GM23338 (cell line): ENCODE data around the gene DCBLD1. TPM values are rescaled to one million over a fixed set of nuclear protein-coding genes. Genes with fewer than 3 reads are reported as not detected.

Source experiments
- ATAC-seq: fragments of 200-7000 bp; cut with Tn5 transposase; 3 replicates; pipeline ENCODE4 v1.9.1; 2020
- DNase-seq: peaks from one replicate; pipeline ENCODE4 v3.0.0-alpha.2; 2015; ENCODE audit warnings: low spot score
- H2AFZ ChIP-seq: fragments of 200-600 bp; sonication (generic); 2 replicates; pipeline ENCODE4 v1.8.0; 2016; ENCODE audit warnings: antibody characterized with exemption, mild to moderate bottlenecking, moderate library complexity
- H3F3A ChIP-seq: fragments of 200-600 bp; sonication (generic); replicated peaks from 2 replicates; pipeline ENCODE4 v1.8.0; 2017; ENCODE audit warnings: antibody characterized with exemption, mixed run types, low read depth
- H3K27ac ChIP-seq: fragments of 200-600 bp; sonication (generic); 2 replicates; pipeline ENCODE4 v1.6.1; 2016; ENCODE audit warnings: low read depth
- H3K27me3 ChIP-seq: fragments of 200-600 bp; sonication (generic); 2 replicates; pipeline ENCODE4 v1.8.0; 2016; ENCODE audit warnings: mild to moderate bottlenecking, mixed run types, moderate library complexity; ENCODE audit not compliant: insufficient read depth
- H3K36me3 ChIP-seq: fragments of 200-600 bp; sonication (generic); 2 replicates; pipeline ENCODE4 v1.8.0; 2016; ENCODE audit warnings: mild to moderate bottlenecking; ENCODE audit not compliant: insufficient read depth
- H3K4me1 ChIP-seq: fragments of 200-600 bp; sonication (generic); 2 replicates; pipeline ENCODE4 v1.8.0; 2016; ENCODE audit warnings: mild to moderate bottlenecking, moderate library complexity; ENCODE audit not compliant: insufficient read depth
- H3K4me2 ChIP-seq: fragments of 200-600 bp; sonication (generic); 2 replicates; pipeline ENCODE4 v1.7.1; 2017; ENCODE audit warnings: mixed run types
- H3K4me3 ChIP-seq: fragments of 200-600 bp; sonication (generic); 2 replicates; pipeline ENCODE4 v1.6.1; 2016; ENCODE audit warnings: mixed run types
- H3K79me2 ChIP-seq: fragments of 200-600 bp; sonication (generic); replicated peaks from 2 replicates; pipeline ENCODE4 v1.8.0; 2017; ENCODE audit warnings: mild to moderate bottlenecking; ENCODE audit not compliant: insufficient read depth
- H3K9me2 ChIP-seq: fragments of 200-600 bp; sonication (generic); 2 replicates; pipeline ENCODE4 v1.8.0; 2017; ENCODE audit not compliant: insufficient read depth
- H4K20me1 ChIP-seq: fragments of 200-600 bp; sonication (generic); replicated peaks from 2 replicates; pipeline ENCODE4 v1.8.0; 2017; ENCODE audit warnings: mild to moderate bottlenecking; ENCODE audit not compliant: insufficient read depth
- H3K27ac Mint-ChIP-seq: 2 replicates; pipeline ENCODE4 v1.8.0; 2020; ENCODE audit warnings: inconsistent platforms, mild to moderate bottlenecking, moderate library complexity, mixed read lengths
- H3K27me3 Mint-ChIP-seq: 3 replicates; pipeline ENCODE4 v1.8.0; 2022; ENCODE audit warnings: low read depth, mild to moderate bottlenecking, moderate library complexity, mixed read lengths, inconsistent platforms; ENCODE audit not compliant: insufficient read depth, poor library complexity
- H3K36me3 Mint-ChIP-seq: 3 replicates; pipeline ENCODE4 v1.8.0; 2021; ENCODE audit warnings: low read depth, mild to moderate bottlenecking, inconsistent platforms, moderate library complexity, mixed read lengths
- H3K4me1 Mint-ChIP-seq: 3 replicates; pipeline ENCODE4 v1.8.0; 2020; ENCODE audit warnings: mild to moderate bottlenecking, inconsistent platforms, mixed read lengths
- H3K4me3 Mint-ChIP-seq: 3 replicates; pipeline ENCODE4 v1.8.0; 2021; ENCODE audit warnings: moderate library complexity, mild to moderate bottlenecking, inconsistent platforms, mixed read lengths
- H3K9me3 Mint-ChIP-seq: 3 replicates; pipeline ENCODE4 v1.8.0; 2020; ENCODE audit warnings: moderate library complexity, mild to moderate bottlenecking, inconsistent platforms, mixed read lengths
- CREB1 ChIP-seq: fragments of 250-450 bp; sonication (Bioruptor Pico); IDR thresholded peaks from 2 replicates; pipeline ENCODE4 v1.5.0; 2020; ENCODE audit warnings: low read depth, mild to moderate bottlenecking, moderate library complexity
- CTCF ChIP-seq, 2 experiments: fragments of 200-600 bp in 1 of 2; sonication (generic) in 1 of 2; conservative IDR thresholded peaks; 2 replicates each; pipeline versions ENCODE4 v1.5.1 to v1.6.1; 2016 to 2017; ENCODE audit warnings: antibody characterized with exemption in 2 of 2, low read depth in 2 of 2, mild to moderate bottlenecking in 2 of 2, moderate library complexity in 1 of 2
- EZH2 ChIP-seq: fragments of 200-600 bp; sonication (generic); IDR thresholded peaks from one replicate; pipeline ENCODE4 v1.8.0; 2017; ENCODE audit warnings: antibody characterized with exemption, mild to moderate bottlenecking, low read depth; ENCODE audit not compliant: unreplicated experiment
- EZH2phosphoT487 ChIP-seq: fragments of 200-600 bp; sonication (generic); IDR thresholded peaks from one replicate; pipeline ENCODE4 v1.8.1; 2018; ENCODE audit warnings: antibody characterized with exemption; ENCODE audit not compliant: unreplicated experiment
- JUNB ChIP-seq: IDR thresholded peaks from one replicate; pipeline ENCODE4 v1.6.1; 2016; ENCODE audit warnings: antibody characterized with exemption; ENCODE audit not compliant: unreplicated experiment
- NANOG ChIP-seq: IDR thresholded peaks from 2 replicates; pipeline ENCODE4 v1.6.1; 2016; ENCODE audit warnings: antibody characterized with exemption, borderline replicate concordance
- POLR2AphosphoS5 ChIP-seq: IDR thresholded peaks from 2 replicates; pipeline ENCODE4 v1.6.1; 2016; ENCODE audit warnings: antibody characterized with exemption, low read depth
- REST ChIP-seq: IDR thresholded peaks from one replicate; pipeline ENCODE4 v1.6.1; 2018; ENCODE audit warnings: antibody characterized with exemption; ENCODE audit not compliant: unreplicated experiment
- STAT1 ChIP-seq: IDR thresholded peaks from one replicate; pipeline ENCODE4 v1.6.1; 2016; ENCODE audit warnings: antibody characterized with exemption; ENCODE audit not compliant: unreplicated experiment
- ZNF114 ChIP-seq: fragments of 250-450 bp; sonication (Bioruptor Pico); IDR thresholded peaks from 2 replicates; pipeline ENCODE4 v1.5.0; 2020; ENCODE audit warnings: mild to moderate bottlenecking, moderate library complexity
- ZNF331 ChIP-seq: fragments of 250-450 bp; sonication (Bioruptor Pico); IDR thresholded peaks from 2 replicates; pipeline ENCODE4 v1.5.0; 2020; ENCODE audit warnings: low read depth, mild to moderate bottlenecking, moderate library complexity
- ZNF462 ChIP-seq: fragments of 250-450 bp; sonication (Bioruptor Pico); IDR thresholded peaks from 2 replicates; pipeline ENCODE4 v1.5.0; 2020; ENCODE audit warnings: mild to moderate bottlenecking, moderate library complexity
- polyA plus RNA-seq: library from polyadenylated mRNA; unstranded; fragments of >200 nt; fragmentation: Nextera tagmentation; extraction: Ambion mirVana; gene quantifications from 2 replicates; pipeline ENCODE4 v1.2.1, GENCODE V29; 2016
- total RNA-seq: library from RNA; depleted of rRNA; stranded (reverse); fragments of >200 nt; shearing (Covaris generic); gene quantifications from 2 replicates; pipeline ENCODE4 v1.2.3, GENCODE V29; 2014
- TF ChIP-seq, protein P1 (sequence below): IDR thresholded peaks from 2 replicates; pipeline ENCODE4 v1.6.1; 2016; ENCODE audit warnings: antibody characterized with exemption

DCBLD1 gene
- total and polyA plus RNA-seq, 2 experiments from 2014 or later: 4.2 to 7.6 TPM

DNA sequence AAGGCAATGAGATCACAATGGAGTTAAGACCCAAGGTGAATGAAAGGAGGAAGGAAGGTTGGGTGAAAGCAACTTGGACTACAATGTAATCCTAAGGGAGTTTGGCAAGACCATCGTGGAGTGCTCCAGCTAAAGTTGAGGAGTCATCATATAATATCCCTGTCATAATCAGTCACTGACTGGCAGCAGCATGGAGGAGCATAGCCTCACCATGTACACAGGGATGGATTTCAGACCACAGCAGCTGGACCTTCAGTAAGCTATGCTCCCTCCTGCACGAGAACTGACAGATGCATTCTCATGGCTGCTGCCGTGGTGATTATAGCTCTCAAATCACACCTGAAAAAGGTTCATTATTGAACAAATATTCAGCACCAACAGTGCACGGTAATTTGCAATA is 76.8 kb downstream of the DCBLD1 start:
- no peak overlapping the region for H3K27ac Mint-ChIP-seq
- no peak overlapping the region for H3K4me3 ChIP-seq
- no peak for TF ChIP-seq REST
- no peak for TF ChIP-seq EZH2
- TF ChIP-seq ZNF114 (CRISPR knock-in tag): no peak
- no peak for TF ChIP-seq CREB1
- TF ChIP-seq CTCF (conservative IDR thresholded peaks at IDR 0.05; ENCODE audit: low read depth in 2 of 2): no peak
- TF ChIP-seq ZNF331 (CRISPR knock-in tag): no peak
- no peak for TF ChIP-seq NANOG
- no peak for TF ChIP-seq ZNF462
- TF ChIP-seq POLR2AphosphoS5: no peak
- no peak for TF ChIP-seq JUNB
- no peak for TF ChIP-seq EZH2phosphoT487
- TF ChIP-seq, protein P1, sequence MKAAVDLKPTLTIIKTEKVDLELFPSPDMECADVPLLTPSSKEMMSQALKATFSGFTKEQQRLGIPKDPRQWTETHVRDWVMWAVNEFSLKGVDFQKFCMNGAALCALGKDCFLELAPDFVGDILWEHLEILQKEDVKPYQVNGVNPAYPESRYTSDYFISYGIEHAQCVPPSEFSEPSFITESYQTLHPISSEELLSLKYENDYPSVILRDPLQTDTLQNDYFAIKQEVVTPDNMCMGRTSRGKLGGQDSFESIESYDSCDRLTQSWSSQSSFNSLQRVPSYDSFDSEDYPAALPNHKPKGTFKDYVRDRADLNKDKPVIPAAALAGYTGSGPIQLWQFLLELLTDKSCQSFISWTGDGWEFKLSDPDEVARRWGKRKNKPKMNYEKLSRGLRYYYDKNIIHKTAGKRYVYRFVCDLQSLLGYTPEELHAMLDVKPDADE: no peak
- no peak for TF ChIP-seq STAT1
- peaks cover 3% of the 10 kb centered on the region; the same call in 2 of the 3 replicates for H3K36me3 Mint-ChIP-seq
- no peaks in the 10 kb centered on the region for H3K4me1 ChIP-seq
- no peak overlapping the region for H3K27ac ChIP-seq
- no peak overlapping the region for H3K4me2 ChIP-seq
- ATAC-seq (no peak), DNase-seq (no peak)
- no peaks in the 10 kb centered on the region for H3K27me3 Mint-ChIP-seq
- H3K79me2 ChIP-seq: no peaks in the 10 kb centered on the region
- no peaks in the 10 kb centered on the region for H3K27me3 ChIP-seq
- 0 out of 2 replicates have a peak, but pooled peaks cover 4% of the 10 kb centered on the region for H3K36me3 ChIP-seq
- no peak overlapping the region for H3K4me3 Mint-ChIP-seq
- H3K4me1 Mint-ChIP-seq: no peaks in the 10 kb centered on the region
- H3K9me2 ChIP-seq: no peaks in the 10 kb centered on the region
- no peaks in the 10 kb centered on the region for H4K20me1 ChIP-seq
- H3F3A ChIP-seq: no peaks in the 10 kb centered on the region
- no peak overlapping the region for H2AFZ ChIP-seq
- H3K9me3 Mint-ChIP-seq: no peaks in the 10 kb centered on the region
